ENCODE data around the gene TSACC.

The TSACC gene

DNA sequence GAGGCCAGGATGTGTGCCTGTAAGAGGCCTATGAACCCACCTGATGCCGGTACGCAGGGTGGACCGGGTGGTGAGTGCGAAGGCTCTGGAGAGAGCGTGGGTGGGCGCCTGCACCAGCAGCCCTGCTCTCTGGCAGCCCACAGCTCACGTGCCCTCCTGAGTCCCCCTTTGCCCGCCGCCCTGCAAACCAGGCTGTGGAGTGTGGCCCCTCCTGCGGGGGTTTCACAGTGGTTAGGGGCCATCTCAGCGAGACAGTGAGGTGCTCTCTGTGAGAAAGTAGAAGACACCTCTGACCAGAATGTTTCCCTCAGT is 53.0 kb downstream of the TSACC start:
- no peak for DNase-seq (ENCODE audit: low read depth)
- no peak overlapping the region for H3K4me3 ChIP-seq (ENCODE audit: low read depth, low read length)
- no peak for TF ChIP-seq POLR2A (IDR thresholded peaks at IDR 0.05; ENCODE audit: extremely low read depth, insufficient read length)
- TF ChIP-seq, protein P1, sequence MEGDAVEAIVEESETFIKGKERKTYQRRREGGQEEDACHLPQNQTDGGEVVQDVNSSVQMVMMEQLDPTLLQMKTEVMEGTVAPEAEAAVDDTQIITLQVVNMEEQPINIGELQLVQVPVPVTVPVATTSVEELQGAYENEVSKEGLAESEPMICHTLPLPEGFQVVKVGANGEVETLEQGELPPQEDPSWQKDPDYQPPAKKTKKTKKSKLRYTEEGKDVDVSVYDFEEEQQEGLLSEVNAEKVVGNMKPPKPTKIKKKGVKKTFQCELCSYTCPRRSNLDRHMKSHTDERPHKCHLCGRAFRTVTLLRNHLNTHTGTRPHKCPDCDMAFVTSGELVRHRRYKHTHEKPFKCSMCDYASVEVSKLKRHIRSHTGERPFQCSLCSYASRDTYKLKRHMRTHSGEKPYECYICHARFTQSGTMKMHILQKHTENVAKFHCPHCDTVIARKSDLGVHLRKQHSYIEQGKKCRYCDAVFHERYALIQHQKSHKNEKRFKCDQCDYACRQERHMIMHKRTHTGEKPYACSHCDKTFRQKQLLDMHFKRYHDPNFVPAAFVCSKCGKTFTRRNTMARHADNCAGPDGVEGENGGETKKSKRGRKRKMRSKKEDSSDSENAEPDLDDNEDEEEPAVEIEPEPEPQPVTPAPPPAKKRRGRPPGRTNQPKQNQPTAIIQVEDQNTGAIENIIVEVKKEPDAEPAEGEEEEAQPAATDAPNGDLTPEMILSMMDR (IDR thresholded peaks at IDR 0.05; ENCODE audit: low read depth, low read length), result no peak
- no peak for TF ChIP-seq MYC (IDR thresholded peaks at IDR 0.05; ENCODE audit: low read depth, low read length)
- TF ChIP-seq, protein P2, sequence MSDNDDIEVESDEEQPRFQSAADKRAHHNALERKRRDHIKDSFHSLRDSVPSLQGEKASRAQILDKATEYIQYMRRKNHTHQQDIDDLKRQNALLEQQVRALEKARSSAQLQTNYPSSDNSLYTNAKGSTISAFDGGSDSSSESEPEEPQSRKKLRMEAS (IDR thresholded peaks at IDR 0.05; ENCODE audit: low read depth, low read length), result no peak

DNA sequence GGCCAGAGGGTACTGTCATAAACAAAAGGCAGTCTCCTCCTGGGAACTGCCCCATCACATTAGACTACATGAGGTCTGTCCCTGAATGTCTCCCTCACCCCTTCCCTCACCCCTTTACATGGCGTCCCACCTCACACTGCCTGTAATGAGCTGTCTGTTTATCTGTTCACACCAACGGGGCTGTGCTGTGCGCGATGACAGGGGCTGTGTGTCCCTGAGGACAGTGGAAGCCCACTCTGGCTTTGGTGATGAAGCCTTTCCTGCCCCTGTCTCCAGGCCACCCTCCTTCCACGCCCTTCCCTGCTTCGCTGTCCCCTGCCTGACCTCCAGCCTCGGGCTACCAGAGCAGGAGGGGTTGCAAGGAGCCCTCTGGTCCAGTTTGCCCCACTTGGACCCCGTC is 53.4 kb downstream of the TSACC start:
- TF ChIP-seq, protein P1 (IDR thresholded peaks at IDR 0.05; ENCODE audit: low read depth, low read length), result no peak
- TF ChIP-seq POLR2A (IDR thresholded peaks at IDR 0.05; ENCODE audit: extremely low read depth, insufficient read length), result no peak
- no peak for TF ChIP-seq MYC (IDR thresholded peaks at IDR 0.05; ENCODE audit: low read depth, low read length)
- TF ChIP-seq, protein P2 (IDR thresholded peaks at IDR 0.05; ENCODE audit: low read depth, low read length), result no peak
- H3K4me3 ChIP-seq (ENCODE audit: low read depth, low read length), result no peak overlapping the region
- DNase-seq (ENCODE audit: low read depth), result no peak

DNA sequence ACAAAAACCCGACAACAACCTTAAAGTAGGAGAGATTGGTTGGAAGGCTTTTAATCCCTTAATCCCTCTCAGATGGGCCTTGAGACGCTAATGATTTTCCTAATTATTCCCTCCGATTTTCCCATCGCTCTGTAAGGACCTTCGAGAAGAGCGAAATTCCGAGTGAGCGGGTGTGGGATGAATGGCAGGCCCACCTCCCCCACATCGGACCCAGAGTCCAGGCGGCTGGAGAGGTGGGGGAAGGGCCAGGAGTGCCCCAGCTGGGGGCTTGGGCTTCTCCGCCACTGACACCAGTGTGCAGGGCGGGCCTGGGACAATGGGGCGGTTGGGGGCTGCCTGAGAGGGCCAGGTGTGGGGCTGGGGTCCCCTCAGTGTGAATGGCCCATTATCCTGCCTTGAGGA is 54.1 kb downstream of the TSACC start:
- TF ChIP-seq MYC (IDR thresholded peaks at IDR 0.05; ENCODE audit: low read depth, low read length), result no peak
- TF ChIP-seq POLR2A (IDR thresholded peaks at IDR 0.05; ENCODE audit: extremely low read depth, insufficient read length), result no peak
- TF ChIP-seq, protein P1 (IDR thresholded peaks at IDR 0.05; ENCODE audit: low read depth, low read length), result no peak
- TF ChIP-seq, protein P2 (IDR thresholded peaks at IDR 0.05; ENCODE audit: low read depth, low read length), result no peak
- DNase-seq (ENCODE audit: low read depth), result no peak
- no peak overlapping the region for H3K4me3 ChIP-seq (ENCODE audit: low read depth, low read length)

DNA sequence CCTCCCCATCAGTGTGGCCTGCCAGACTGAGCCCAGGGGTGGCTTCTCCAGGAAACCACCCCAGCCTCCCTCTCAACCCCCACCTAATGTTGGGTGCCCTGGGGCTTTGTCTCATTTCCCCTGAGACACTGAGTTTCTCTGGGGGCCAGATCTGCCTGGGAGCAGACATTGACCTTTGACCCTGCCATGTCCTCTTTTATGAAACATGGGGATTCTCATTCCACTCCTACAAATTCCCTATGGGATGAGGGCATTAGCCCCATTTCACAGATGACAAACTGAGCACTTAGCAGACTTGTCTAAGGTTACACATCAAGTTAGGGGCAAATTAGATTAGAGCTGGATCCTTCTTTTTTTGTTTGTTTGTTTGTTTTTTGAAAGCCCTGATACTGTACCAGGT is 54.8 kb downstream of the TSACC start:
- TF ChIP-seq, protein P2 (IDR thresholded peaks at IDR 0.05; ENCODE audit: low read depth, low read length), result no peak
- TF ChIP-seq POLR2A (IDR thresholded peaks at IDR 0.05; ENCODE audit: extremely low read depth, insufficient read length) (no peak), MYC (IDR thresholded peaks at IDR 0.05; ENCODE audit: low read depth, low read length) (no peak)
- TF ChIP-seq, protein P1 (IDR thresholded peaks at IDR 0.05; ENCODE audit: low read depth, low read length), result no peak

DNA sequence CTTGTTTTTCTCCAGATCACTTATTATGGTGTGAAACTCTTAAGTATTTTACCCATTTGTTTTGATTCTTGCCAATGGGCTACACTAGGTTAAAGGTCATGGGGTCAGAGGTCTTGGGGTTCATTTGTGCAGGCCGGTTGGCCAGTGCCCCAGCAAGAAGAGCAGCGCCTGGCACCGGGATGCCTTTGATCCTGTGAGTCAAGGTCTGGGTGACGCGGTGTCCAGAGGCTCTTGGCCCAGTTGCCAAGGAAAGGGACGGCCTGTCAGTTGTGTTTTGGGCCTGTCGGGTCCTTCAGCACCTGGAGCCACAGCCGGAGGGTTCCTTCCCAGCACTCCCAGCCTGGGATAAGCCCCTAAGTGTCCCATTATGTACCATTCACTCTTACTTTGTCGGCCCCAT is 55.8 kb downstream of the TSACC start:
- no peak overlapping the region for H3K4me3 ChIP-seq (ENCODE audit: low read depth, low read length)
- no peak for DNase-seq (ENCODE audit: low read depth)
- TF ChIP-seq MYC (IDR thresholded peaks at IDR 0.05; ENCODE audit: low read depth, low read length) (no peak), POLR2A (IDR thresholded peaks at IDR 0.05; ENCODE audit: extremely low read depth, insufficient read length) (no peak)
- TF ChIP-seq, protein P2 (IDR thresholded peaks at IDR 0.05; ENCODE audit: low read depth, low read length), result no peak
- TF ChIP-seq, protein P1 (IDR thresholded peaks at IDR 0.05; ENCODE audit: low read depth, low read length), result no peak

More for the DNA sequence above, 54.8 kb downstream of the TSACC start:
- H3K4me3 ChIP-seq (ENCODE audit: low read depth, low read length), result no peak overlapping the region
- DNase-seq (ENCODE audit: low read depth), result no peak
